ENCODE results near the gene TYW1B.
"Not testable (repeated sequence)": the region's sequence is repeated elsewhere in the genome, so short reads cannot be mapped to it uniquely, and the experiment has no call there.

Gene TYW1B

DNA sequence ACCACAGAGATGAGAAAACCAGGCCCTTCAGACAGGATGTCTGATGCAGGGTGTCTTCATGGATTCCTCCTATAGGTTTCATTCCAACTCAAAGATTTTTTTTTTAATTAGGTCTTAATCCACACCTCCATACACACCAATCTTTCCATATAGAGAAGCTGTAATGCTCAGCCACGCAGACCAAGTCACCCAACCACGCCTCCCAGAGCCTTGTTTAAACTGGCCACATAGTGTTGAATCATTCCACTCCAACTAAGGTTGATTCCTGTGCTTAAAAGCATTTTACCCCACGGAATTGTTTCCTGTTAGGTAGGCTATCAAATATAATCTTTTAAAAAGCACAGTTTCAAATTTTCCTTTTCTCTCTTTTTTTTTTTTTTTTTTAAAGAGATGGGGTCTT is 153.6 kb downstream of the TYW1B start:
- no peaks in the 10 kb centered on the region for H3K27me3 ChIP-seq (ENCODE audit: control insufficient read depth, insufficient read depth, low read length)
- H3K4me3 ChIP-seq (ENCODE audit: low read length), result no peak overlapping the region
- no peaks in the 10 kb centered on the region for H3K4me1 ChIP-seq (ENCODE audit: control insufficient read depth, insufficient read depth, low read length)
- no peaks in the 10 kb centered on the region for H3K36me3 ChIP-seq (ENCODE audit: control insufficient read depth, insufficient read depth, low read length)
- no peak overlapping the region for H3K27ac ChIP-seq (ENCODE audit: low read depth, low read length)
- H3K9ac ChIP-seq (ENCODE audit: low read length), result no peak overlapping the region

- not testable (repeated sequence) for H3K4me3 ChIP-seq (ENCODE audit: low read length); H3K27me3 ChIP-seq (ENCODE audit: control insufficient read depth, insufficient read depth, low read length); H3K9ac ChIP-seq (ENCODE audit: low read length); H3K36me3 ChIP-seq (ENCODE audit: control insufficient read depth, insufficient read depth, low read length); H3K27ac ChIP-seq (ENCODE audit: low read depth, low read length); H3K4me1 ChIP-seq (ENCODE audit: control insufficient read depth, insufficient read depth, low read length)
Observed at GRCh38 chr7:72670850-72671249, 157.2 kb downstream of the TYW1B start.

- not testable (repeated sequence) for H3K9ac ChIP-seq (ENCODE audit: low read length); H3K27ac ChIP-seq (ENCODE audit: low read depth, low read length); H3K36me3 ChIP-seq (ENCODE audit: control insufficient read depth, insufficient read depth, low read length); H3K4me3 ChIP-seq (ENCODE audit: low read length); H3K4me1 ChIP-seq (ENCODE audit: control insufficient read depth, insufficient read depth, low read length); H3K27me3 ChIP-seq (ENCODE audit: control insufficient read depth, insufficient read depth, low read length)
Observed at GRCh38 chr7:72668435-72668834, 159.6 kb downstream of the TYW1B start.

DNA sequence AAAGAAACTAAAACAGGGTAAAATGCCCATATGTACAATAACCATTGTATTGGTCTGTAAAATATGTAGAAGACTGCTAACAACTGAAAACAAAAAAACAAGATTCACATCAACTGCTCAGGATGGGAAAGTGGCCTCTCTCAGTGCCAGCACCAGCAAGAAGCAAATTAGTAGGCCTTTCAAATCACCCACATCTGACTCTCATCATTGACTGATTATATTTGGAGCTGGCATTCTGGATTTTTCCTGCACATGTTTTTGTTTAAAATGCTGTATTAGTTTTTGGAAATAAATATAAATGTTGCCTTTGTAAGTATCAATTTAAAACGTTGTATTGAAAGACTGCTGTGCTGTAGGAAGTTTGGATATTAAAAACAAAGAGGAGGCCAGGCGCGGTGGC is 161.0 kb downstream of the TYW1B start:
- H3K36me3 ChIP-seq (ENCODE audit: control insufficient read depth, insufficient read depth, low read length); H3K4me3 ChIP-seq (ENCODE audit: low read length); H3K9ac ChIP-seq (ENCODE audit: low read length); H3K27ac ChIP-seq (ENCODE audit: low read depth, low read length); H3K4me1 ChIP-seq (ENCODE audit: control insufficient read depth, insufficient read depth, low read length); H3K27me3 ChIP-seq (ENCODE audit: control insufficient read depth, insufficient read depth, low read length): not testable (repeated sequence)

DNA sequence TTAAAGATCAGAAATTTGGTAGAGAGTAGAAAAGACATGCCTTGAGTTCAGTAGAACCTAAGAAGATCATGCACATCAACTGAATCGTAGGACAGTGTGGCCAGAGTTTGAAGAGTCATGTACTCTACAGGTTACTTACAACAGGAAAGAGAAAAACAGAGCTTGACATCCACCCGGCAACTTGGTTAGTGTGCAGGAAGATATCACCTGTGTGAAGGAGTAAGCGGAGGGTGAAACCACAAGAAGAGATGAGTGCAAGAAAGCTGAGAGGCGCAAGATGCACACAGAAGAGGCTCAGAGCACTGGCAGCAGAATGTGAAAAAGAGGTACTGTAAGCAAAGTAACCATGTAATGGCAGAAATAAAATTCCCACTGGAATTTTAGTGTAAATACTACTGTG is 179.4 kb downstream of the TYW1B start:
- H3K36me3 ChIP-seq (ENCODE audit: control insufficient read depth, insufficient read depth, low read length); H3K27ac ChIP-seq (ENCODE audit: low read depth, low read length); H3K9ac ChIP-seq (ENCODE audit: low read length); H3K4me3 ChIP-seq (ENCODE audit: low read length); H3K27me3 ChIP-seq (ENCODE audit: control insufficient read depth, insufficient read depth, low read length); H3K4me1 ChIP-seq (ENCODE audit: control insufficient read depth, insufficient read depth, low read length): not testable (repeated sequence)

GRCh38 chr7:72643708-72644107 is 184.3 kb downstream of the TYW1B start:
- not testable (repeated sequence) for H3K4me3 ChIP-seq (ENCODE audit: low read length); H3K9ac ChIP-seq (ENCODE audit: low read length); H3K27me3 ChIP-seq (ENCODE audit: control insufficient read depth, insufficient read depth, low read length); H3K4me1 ChIP-seq (ENCODE audit: control insufficient read depth, insufficient read depth, low read length); H3K36me3 ChIP-seq (ENCODE audit: control insufficient read depth, insufficient read depth, low read length); H3K27ac ChIP-seq (ENCODE audit: low read depth, low read length)

- not testable (repeated sequence) for H3K9ac ChIP-seq (ENCODE audit: low read length); H3K27me3 ChIP-seq (ENCODE audit: control insufficient read depth, insufficient read depth, low read length); H3K27ac ChIP-seq (ENCODE audit: low read depth, low read length); H3K4me3 ChIP-seq (ENCODE audit: low read length); H3K4me1 ChIP-seq (ENCODE audit: control insufficient read depth, insufficient read depth, low read length); H3K36me3 ChIP-seq (ENCODE audit: control insufficient read depth, insufficient read depth, low read length)
Observed at GRCh38 chr7:72641485-72642248, 186.3 kb downstream of the TYW1B start.

- not testable (repeated sequence) for H3K27ac ChIP-seq (ENCODE audit: low read depth, low read length); H3K9ac ChIP-seq (ENCODE audit: low read length); H3K36me3 ChIP-seq (ENCODE audit: control insufficient read depth, insufficient read depth, low read length); H3K27me3 ChIP-seq (ENCODE audit: control insufficient read depth, insufficient read depth, low read length); H3K4me1 ChIP-seq (ENCODE audit: control insufficient read depth, insufficient read depth, low read length); H3K4me3 ChIP-seq (ENCODE audit: low read length)
Observed at GRCh38 chr7:72640740-72641139, 187.3 kb downstream of the TYW1B start.

DNA sequence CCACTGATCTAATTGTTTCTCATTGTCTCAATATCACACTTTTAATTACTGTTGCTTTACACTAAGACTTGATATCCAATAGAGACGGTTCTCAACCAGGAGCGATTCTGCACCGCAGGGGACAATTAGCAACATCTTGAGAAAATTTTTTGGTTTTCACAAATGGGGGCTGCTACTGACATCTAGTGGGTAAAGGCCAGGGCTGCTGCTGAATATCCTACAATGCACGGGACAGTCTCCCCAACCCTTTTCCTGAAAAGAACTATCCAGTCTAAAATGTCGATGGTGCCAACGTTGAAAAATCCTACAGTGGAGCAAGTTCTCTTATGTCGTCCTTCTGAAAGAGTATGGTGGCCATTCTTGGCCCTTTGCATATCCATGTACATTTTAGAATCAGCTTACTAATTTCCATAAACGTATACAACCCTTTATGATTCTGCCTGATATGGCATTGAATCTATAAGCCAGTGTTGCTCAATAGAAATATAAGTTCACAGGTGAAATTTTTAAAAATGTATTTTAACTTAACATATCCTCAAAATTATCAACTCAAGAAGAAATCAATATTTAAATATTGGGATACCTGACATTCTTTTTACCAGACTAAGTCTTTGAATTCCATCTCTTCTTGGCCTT is 192.6 kb downstream of the TYW1B start:
- H3K4me3 ChIP-seq (ENCODE audit: low read length); H3K27me3 ChIP-seq (ENCODE audit: control insufficient read depth, insufficient read depth, low read length); H3K9ac ChIP-seq (ENCODE audit: low read length); H3K36me3 ChIP-seq (ENCODE audit: control insufficient read depth, insufficient read depth, low read length); H3K4me1 ChIP-seq (ENCODE audit: control insufficient read depth, insufficient read depth, low read length); H3K27ac ChIP-seq (ENCODE audit: low read depth, low read length): not testable (repeated sequence)

GRCh38 chr7:72632765-72633292 is 195.2 kb downstream of the TYW1B start:
- not testable (repeated sequence) for H3K9ac ChIP-seq (ENCODE audit: low read length); H3K4me3 ChIP-seq (ENCODE audit: low read length); H3K27me3 ChIP-seq (ENCODE audit: control insufficient read depth, insufficient read depth, low read length); H3K4me1 ChIP-seq (ENCODE audit: control insufficient read depth, insufficient read depth, low read length); H3K36me3 ChIP-seq (ENCODE audit: control insufficient read depth, insufficient read depth, low read length); H3K27ac ChIP-seq (ENCODE audit: low read depth, low read length)

GRCh38 chr7:72628375-72628774 is 199.6 kb downstream of the TYW1B start:
- not testable (repeated sequence) for H3K9ac ChIP-seq (ENCODE audit: low read length); H3K4me1 ChIP-seq (ENCODE audit: control insufficient read depth, insufficient read depth, low read length); H3K36me3 ChIP-seq (ENCODE audit: control insufficient read depth, insufficient read depth, low read length); H3K27ac ChIP-seq (ENCODE audit: low read depth, low read length); H3K4me3 ChIP-seq (ENCODE audit: low read length); H3K27me3 ChIP-seq (ENCODE audit: control insufficient read depth, insufficient read depth, low read length)

DNA sequence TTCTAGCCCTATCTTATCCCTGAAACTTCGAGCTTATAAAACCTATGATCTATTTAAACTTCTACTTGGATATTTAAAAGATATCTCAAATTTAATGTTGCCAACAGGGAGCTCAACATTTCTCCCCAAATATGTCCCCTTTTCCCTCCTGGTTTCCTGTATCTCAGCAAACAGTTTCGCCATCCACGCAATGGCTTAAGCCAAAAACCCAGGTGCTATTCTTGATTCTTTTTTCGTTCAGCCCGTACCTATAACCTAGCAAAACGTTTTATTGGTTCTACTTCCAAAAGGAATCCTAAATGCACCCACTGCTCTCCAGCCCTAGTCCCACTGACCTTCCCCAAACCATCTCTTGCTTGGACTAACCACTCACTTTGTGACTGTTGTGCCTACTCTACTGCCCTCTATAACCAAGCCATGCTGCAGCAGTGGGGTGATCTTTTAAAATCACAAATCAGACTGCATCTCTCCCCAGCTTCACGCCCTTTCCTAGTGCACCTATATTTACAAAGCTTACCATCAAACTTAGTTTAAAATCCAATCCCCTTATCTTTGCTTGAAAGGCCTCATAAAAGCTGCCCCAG is 201.5 kb downstream of the TYW1B start:
- H3K27me3 ChIP-seq (ENCODE audit: control insufficient read depth, insufficient read depth, low read length); H3K4me1 ChIP-seq (ENCODE audit: control insufficient read depth, insufficient read depth, low read length); H3K36me3 ChIP-seq (ENCODE audit: control insufficient read depth, insufficient read depth, low read length); H3K9ac ChIP-seq (ENCODE audit: low read length); H3K4me3 ChIP-seq (ENCODE audit: low read length); H3K27ac ChIP-seq (ENCODE audit: low read depth, low read length): not testable (repeated sequence)

Data from rectal smooth muscle tissue (tissue), 1 donor.